ENCODE measurements around the gene SYNPO. TPM values are rescaled to one million over a fixed set of nuclear protein-coding genes. Genes with fewer than 3 reads are reported as not detected.

Gene SYNPO
- total RNA-seq, 1 donor from 2014 or later = 715 TPM

GRCh38 chr5:150660108-150660831 lies 19.8 kb downstream of the SYNPO start:
- peak overlapping the region; percentile 48 for H3K27ac ChIP-seq (replicated peaks)
- H3K4me1 ChIP-seq = peaks cover 59% of the 10 kb centered on the region
- no peak for DNase-seq
- no peak for TF ChIP-seq CTCF (IDR thresholded peaks at IDR 0.05; ENCODE audit: borderline replicate concordance)
- no peaks in the 10 kb centered on the region for H3K27me3 ChIP-seq (ENCODE audit: low read depth)
- H3K9me3 ChIP-seq (replicated peaks) = no peaks in the 10 kb centered on the region
- no peak overlapping the region for H3K4me3 ChIP-seq
- H3K36me3 ChIP-seq = no peaks in the 10 kb centered on the region
- intact Hi-C loops (cut with micrococcal nuclease) = no loop called here

GRCh38 chr5:150661086-150661485 lies 20.6 kb downstream of the SYNPO start, which contains the start of gene MYOZ3:
TSS of gene MYOZ3 (plus strand) at chr5:150661251. CDS start at chr5:150662942, 1,691 bp downstream.
- Histone ChIP-seq H3K36me3 (no peaks in the 10 kb centered on the region), H3K27me3 (ENCODE audit: low read depth) (no peaks in the 10 kb centered on the region), H3K4me3 (no peak within 1 kb of the TSS), H3K4me1 (peaks cover 51% of the 10 kb centered on the region), H3K9me3 (replicated peaks) (no peaks in the 10 kb centered on the region), H3K27ac (replicated peaks) (peak within 1 kb of the TSS; percentile 48)
- intact Hi-C loops (cut with micrococcal nuclease) = no loop called here
- TF ChIP-seq CTCF (IDR thresholded peaks at IDR 0.05; ENCODE audit: borderline replicate concordance) = no peak
- DNase-seq = no peak

- H3K27ac ChIP-seq (replicated peaks) = no peak overlapping the region
- no peak for DNase-seq
Measured at GRCh38 chr5:150661821-150662596, 21.5 kb downstream of the SYNPO start.

GRCh38 chr5:150662731-150663516 lies 22.5 kb downstream of the SYNPO start:
- no peak overlapping the region for H3K27ac ChIP-seq (replicated peaks)
- H3K27me3 ChIP-seq (ENCODE audit: low read depth) = no peaks in the 10 kb centered on the region
- H3K4me1 ChIP-seq = peaks cover 34% of the 10 kb centered on the region
- intact Hi-C loops (cut with micrococcal nuclease) = no loop called here
- no peak for DNase-seq
- no peak overlapping the region for H3K4me3 ChIP-seq
- no peak for TF ChIP-seq CTCF (IDR thresholded peaks at IDR 0.05; ENCODE audit: borderline replicate concordance)
- no peaks in the 10 kb centered on the region for H3K9me3 ChIP-seq (replicated peaks)
- no peaks in the 10 kb centered on the region for H3K36me3 ChIP-seq

More at GRCh38 chr5:150661821-150662596, 21.5 kb downstream of the SYNPO start:
- TF ChIP-seq CTCF (IDR thresholded peaks at IDR 0.05; ENCODE audit: borderline replicate concordance) = no peak
- Histone ChIP-seq H3K4me3 (no peak overlapping the region), H3K27me3 (ENCODE audit: low read depth) (no peaks in the 10 kb centered on the region), H3K9me3 (replicated peaks) (no peaks in the 10 kb centered on the region), H3K4me1 (peaks cover 43% of the 10 kb centered on the region), H3K36me3 (no peaks in the 10 kb centered on the region)
- intact Hi-C loops (cut with micrococcal nuclease) = no loop called here

GRCh38 chr5:150663936-150664335 lies 23.5 kb downstream of the SYNPO start:
- no peaks in the 10 kb centered on the region for H3K27me3 ChIP-seq (ENCODE audit: low read depth)
- no peak overlapping the region for H3K27ac ChIP-seq (replicated peaks)
- intact Hi-C loops (cut with micrococcal nuclease) = no loop called here
- no peaks in the 10 kb centered on the region for H3K9me3 ChIP-seq (replicated peaks)
- no peak overlapping the region for H3K4me3 ChIP-seq
- DNase-seq = no peak
- TF ChIP-seq CTCF (IDR thresholded peaks at IDR 0.05; ENCODE audit: borderline replicate concordance) = no peak
- no peaks in the 10 kb centered on the region for H3K36me3 ChIP-seq
- H3K4me1 ChIP-seq = peaks cover 24% of the 10 kb centered on the region

All from left ventricle myocardium inferior (tissue), 1 donor.